Neuronal stem cell (in vitro differentiated cells): ENCODE measurements around the gene ADCY1.

Experiments used
- DNase-seq: peaks from one replicate; pipeline ENCODE4 v3.0.0-alpha.2; 2013; ENCODE audit warnings: low spot score
- H2AFZ ChIP-seq: one replicate; pipeline ENCODE4 v1.6.1; 2013; ENCODE audit warnings: mild to moderate bottlenecking, low read length, inconsistent platforms
- H2AK5ac ChIP-seq: 2 replicates; pipeline ENCODE4 v1.6.1; 2013; ENCODE audit warnings: low read depth, mild to moderate bottlenecking, inconsistent platforms, low read length, moderate library complexity, mixed read lengths
- H2BK120ac ChIP-seq: 2 replicates; pipeline ENCODE4 v1.6.1; 2013; ENCODE audit warnings: low read depth, mild to moderate bottlenecking, inconsistent platforms, low read length, moderate library complexity, mixed read lengths
- H2BK12ac ChIP-seq: one replicate; pipeline ENCODE4 v1.6.1; 2013; ENCODE audit warnings: low read length, inconsistent platforms
- H2BK15ac ChIP-seq: 2 replicates; pipeline ENCODE4 v1.6.1; 2013; ENCODE audit warnings: mild to moderate bottlenecking, low read length, inconsistent platforms, mixed read lengths
- H2BK5ac ChIP-seq: one replicate; pipeline ENCODE4 v1.6.1; 2013; ENCODE audit warnings: inconsistent platforms, mild to moderate bottlenecking, low read length, moderate library complexity
- H3K14ac ChIP-seq: one replicate; pipeline ENCODE4 v1.6.1; 2013; ENCODE audit warnings: low read length, inconsistent platforms
- H3K18ac ChIP-seq: 2 replicates; pipeline ENCODE4 v1.6.1; 2013; ENCODE audit warnings: low read length, inconsistent platforms
- H3K23ac ChIP-seq: 2 replicates; pipeline ENCODE4 v1.6.1; 2013; ENCODE audit warnings: low read depth, mild to moderate bottlenecking, mixed read lengths, low read length, inconsistent platforms; ENCODE audit not compliant: poor library complexity
- H3K27ac ChIP-seq: replicated peaks from 3 replicates; pipeline ENCODE4 v1.5.1; 2013; ENCODE audit warnings: low read length, inconsistent platforms
- H3K27me3 ChIP-seq, 3 experiments: 2 replicates each; pipeline ENCODE4 v1.6.1; 2013; ENCODE audit warnings: low read length in 3 of 3, mild to moderate bottlenecking in 2 of 3, inconsistent platforms in 1 of 3, low read depth in 1 of 3, mixed read lengths in 1 of 3, moderate library complexity in 1 of 3; ENCODE audit not compliant: control insufficient read depth in 3 of 3, insufficient read depth in 3 of 3
- H3K36me3 ChIP-seq, 2 donors: replicated peaks in 1 of 2; 2 replicates each; pipeline ENCODE4 v1.6.1; 2013; ENCODE audit warnings: low read length in 2 of 2; ENCODE audit not compliant: control insufficient read depth in 2 of 2, insufficient read depth in 2 of 2
- H3K4ac ChIP-seq: 2 replicates; pipeline ENCODE4 v1.6.1; 2013; ENCODE audit warnings: inconsistent platforms, mild to moderate bottlenecking, low read length, moderate library complexity
- H3K4me1 ChIP-seq, 2 donors: 1 replicate in 1 of 2; 2 replicates in 1 of 2; pipeline ENCODE4 v1.6.1; 2013; ENCODE audit warnings: low read length in 2 of 2, low read depth in 1 of 2; ENCODE audit not compliant: control insufficient read depth in 2 of 2, insufficient read depth in 1 of 2
- H3K4me2 ChIP-seq: one replicate; pipeline ENCODE4 v1.6.1; 2013; ENCODE audit warnings: mild to moderate bottlenecking, low read length, inconsistent platforms; ENCODE audit not compliant: insufficient read depth, poor library complexity, severe bottlenecking
- H3K4me3 ChIP-seq, 2 donors: 2 replicates each; pipeline ENCODE4 v1.5.1; 2013; ENCODE audit warnings: low read length in 2 of 2, mild to moderate bottlenecking in 2 of 2, inconsistent platforms in 1 of 2, moderate library complexity in 1 of 2
- H3K79me1 ChIP-seq: one replicate; pipeline ENCODE4 v1.6.1; 2013; ENCODE audit warnings: low read depth, mild to moderate bottlenecking, inconsistent platforms, low read length, moderate library complexity
- H3K9ac ChIP-seq: one replicate; pipeline ENCODE4 v1.6.1; 2013; ENCODE audit warnings: mild to moderate bottlenecking, low read depth, low read length, inconsistent platforms; ENCODE audit not compliant: poor library complexity
- H3K9me3 ChIP-seq, 2 donors: replicated peaks in 1 of 2; 2 replicates each; pipeline versions ENCODE3 to v1.6.1; 2013; ENCODE audit warnings: low read length in 2 of 2, mild to moderate bottlenecking in 2 of 2, inconsistent platforms in 1 of 2, low read depth in 1 of 2, mixed read lengths in 1 of 2, moderate library complexity in 1 of 2; ENCODE audit not compliant: control insufficient read depth in 2 of 2, insufficient read depth in 1 of 2
- H4K8ac ChIP-seq: one replicate; pipeline ENCODE4 v1.6.1; 2013; ENCODE audit warnings: low read depth, mild to moderate bottlenecking, inconsistent platforms, low read length, moderate library complexity
- H4K91ac ChIP-seq: one replicate; pipeline ENCODE4 v1.6.1; 2013; ENCODE audit warnings: low read length, low read depth, mild to moderate bottlenecking, inconsistent platforms; ENCODE audit not compliant: poor library complexity
- WGBS, 2 donors: extraction: QIAGEN DNeasy Blood & Tissue Kit; methylation state at CpG; one replicate each; pipeline ENCODE4 v1.1.7; 2013; ENCODE audit warnings: missing lambda C conversion rate in 2 of 2, mixed read lengths in 1 of 2; ENCODE audit not compliant: insufficient read length in 2 of 2, insufficient replicate concordance in 1 of 2; ENCODE audit errors: extremely low coverage in 2 of 2; 5-methylcytosine and 5-hydroxymethylcytosine counted together

Gene ADCY1

DNA sequence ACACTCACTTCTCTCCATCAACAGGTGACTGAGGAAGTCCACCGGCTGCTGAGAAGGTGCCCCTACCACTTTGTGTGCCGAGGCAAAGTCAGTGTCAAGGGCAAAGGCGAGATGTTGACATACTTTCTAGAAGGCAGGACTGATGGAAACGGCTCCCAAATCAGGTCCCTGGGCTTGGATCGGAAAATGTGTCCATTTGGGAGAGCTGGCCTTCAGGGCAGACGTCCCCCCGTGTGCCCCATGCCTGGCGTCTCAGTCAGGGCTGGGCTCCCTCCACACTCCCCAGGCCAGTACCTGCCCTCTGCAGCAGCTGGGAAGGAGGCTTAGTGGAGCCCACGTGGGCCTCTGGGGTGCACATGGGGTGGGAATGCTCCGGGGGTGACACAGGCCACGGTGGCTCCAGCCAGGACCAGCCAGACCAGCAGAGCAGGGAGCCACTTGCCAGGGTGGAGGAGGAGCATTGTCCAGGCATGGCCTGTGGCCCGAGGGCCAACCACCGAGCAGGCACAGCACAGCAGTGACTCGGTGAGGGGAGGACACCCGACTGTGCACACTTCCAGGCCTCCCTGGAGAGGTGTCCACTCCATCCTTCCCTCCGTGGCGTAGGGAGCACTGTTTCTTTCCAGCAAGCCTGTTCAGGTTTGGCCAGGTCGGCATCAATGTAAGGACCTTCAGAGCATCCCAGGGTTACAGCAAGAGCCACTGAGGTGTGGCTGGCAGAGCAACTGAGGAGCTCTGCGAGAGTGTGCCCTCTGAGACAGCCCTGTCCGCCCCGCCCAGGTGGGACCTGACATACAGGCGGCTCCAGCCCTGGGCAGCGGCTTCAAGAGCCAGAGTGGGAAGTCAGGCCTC, 139.7 kb downstream of the ADCY1 start:
- Histone ChIP-seq H3K9me3 (no peaks in the 10 kb centered on the region), H3K18ac (no peak overlapping the region), H4K8ac (no peak overlapping the region), H3K14ac (no peak overlapping the region), H2BK15ac (no peak overlapping the region), H2BK12ac (no peak overlapping the region), H3K4me1 (no peaks in the 10 kb centered on the region), H3K27me3 (no peaks in the 10 kb centered on the region), H3K27ac (no peak overlapping the region), H2BK5ac (no peak overlapping the region), H2AFZ (no peak overlapping the region), H2BK120ac (no peak overlapping the region), H3K9ac (no peak overlapping the region), H4K91ac (no peak overlapping the region), H3K23ac (no peak overlapping the region), H3K4me3 (no peak overlapping the region), H2AK5ac (no peak overlapping the region), H3K4me2 (no peak overlapping the region), H3K36me3 (no peaks in the 10 kb centered on the region), H3K4ac (no peak overlapping the region), H3K79me1 (no peaks in the 10 kb centered on the region)
- DNase-seq, result no peak
- no CpG with 5 or more reads among the region's 23 CpGs for WGBS, 2 donors

DNA sequence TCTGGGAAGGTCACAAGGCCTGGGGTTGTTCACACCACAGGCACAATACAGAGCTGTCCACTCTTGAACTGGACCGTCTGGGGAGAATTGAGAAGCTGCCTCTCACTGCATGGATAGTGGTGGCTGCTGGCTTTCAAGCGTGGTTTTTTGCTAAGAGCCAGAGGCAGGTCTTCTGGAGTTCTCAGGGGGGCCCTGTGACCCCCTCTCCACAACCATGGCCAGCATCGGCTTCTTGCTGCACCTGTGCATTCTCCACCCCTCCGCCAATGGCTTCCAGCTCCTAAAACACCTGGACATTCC, 140.3 kb downstream of the ADCY1 start:
- H3K9ac ChIP-seq, result no peak overlapping the region
- H3K27me3 ChIP-seq, result no peaks in the 10 kb centered on the region
- H3K9me3 ChIP-seq, result no peaks in the 10 kb centered on the region
- no peak overlapping the region for H2AFZ ChIP-seq
- no peaks in the 10 kb centered on the region for H3K79me1 ChIP-seq
- H3K27ac ChIP-seq, result no peak overlapping the region
- H2BK5ac ChIP-seq, result no peak overlapping the region
- H2BK120ac ChIP-seq, result no peak overlapping the region
- H4K91ac ChIP-seq, result no peak overlapping the region
- H2AK5ac ChIP-seq, result no peak overlapping the region
- H2BK15ac ChIP-seq, result no peak overlapping the region
- no peaks in the 10 kb centered on the region for H3K4me1 ChIP-seq
- no peak overlapping the region for H3K4ac ChIP-seq
- no peak overlapping the region for H4K8ac ChIP-seq
- no peak overlapping the region for H3K4me2 ChIP-seq
- no peak overlapping the region for H3K14ac ChIP-seq
- DNase-seq, result no peak
- no CpG with 5 or more reads among the region's 4 CpGs for WGBS, 2 donors
- H3K18ac ChIP-seq, result no peak overlapping the region
- H3K36me3 ChIP-seq, result no peaks in the 10 kb centered on the region
- no peak overlapping the region for H3K4me3 ChIP-seq
- no peak overlapping the region for H3K23ac ChIP-seq
- H2BK12ac ChIP-seq, result no peak overlapping the region

DNA sequence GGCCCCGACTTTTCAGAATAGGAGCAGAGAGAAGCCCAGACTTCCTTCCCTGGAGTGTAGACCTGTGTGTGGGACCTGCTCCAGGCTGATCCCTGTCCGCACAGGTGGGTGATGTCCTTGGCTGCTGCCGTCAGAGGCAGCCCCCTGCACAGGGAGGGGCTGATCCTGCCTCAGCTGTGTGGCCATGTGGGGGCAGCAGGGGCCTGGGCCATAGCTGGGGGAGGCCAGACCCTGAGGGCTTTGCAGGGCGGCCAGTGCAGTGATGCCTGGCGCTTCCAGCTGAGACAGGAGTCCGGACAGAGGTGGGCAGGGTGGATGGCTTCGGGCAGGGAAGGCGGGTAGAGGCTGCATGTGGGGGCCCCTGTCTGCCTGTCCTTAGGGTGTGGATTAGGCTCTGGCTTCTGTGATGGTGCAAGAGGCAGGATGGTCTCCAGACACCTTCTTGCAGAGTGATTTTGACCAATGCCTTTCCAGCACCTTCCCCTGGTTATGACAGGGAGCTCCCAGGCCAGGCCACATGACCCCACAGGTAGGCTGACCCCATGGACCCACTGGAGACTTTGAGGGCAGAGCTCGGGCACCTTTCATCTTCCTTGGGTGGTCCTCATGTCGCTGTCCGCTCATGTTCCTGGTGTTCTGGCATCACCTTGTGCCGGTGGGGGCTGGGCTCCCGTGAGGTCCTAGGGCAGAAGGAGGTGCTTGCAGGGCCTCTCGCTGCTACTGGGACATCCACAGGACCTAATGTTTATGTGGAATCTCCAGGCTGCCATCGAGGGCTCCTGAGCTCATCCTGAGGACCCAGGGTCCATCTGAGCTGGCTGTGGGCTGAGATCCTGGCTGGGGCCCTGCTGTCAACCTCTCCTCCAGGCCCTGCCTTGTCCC, 141.5 kb downstream of the ADCY1 start:
- Histone ChIP-seq H3K4ac (no peak overlapping the region), H3K27ac (no peak overlapping the region), H4K91ac (no peak overlapping the region), H3K23ac (peak overlapping the region; percentile 16), H3K79me1 (no peaks in the 10 kb centered on the region), H3K18ac (no peak overlapping the region), H3K9me3 (no peaks in the 10 kb centered on the region), H3K4me1 (no peaks in the 10 kb centered on the region), H3K27me3 (no peaks in the 10 kb centered on the region), H3K14ac (no peak overlapping the region), H4K8ac (no peak overlapping the region), H2BK120ac (no peak overlapping the region), H3K4me2 (no peak overlapping the region), H2BK15ac (no peak overlapping the region), H2AFZ (no peak overlapping the region), H2AK5ac (no peak overlapping the region), H3K36me3 (no peaks in the 10 kb centered on the region), H3K4me3 (no peak overlapping the region), H3K9ac (no peak overlapping the region), H2BK5ac (no peak overlapping the region), H2BK12ac (no peak overlapping the region)
- DNase-seq, result no peak
- no CpG with 5 or more reads among the region's 15 CpGs for WGBS, 2 donors
